KOPT-K1 (cell line): ENCODE data around the gene CLCNKB.

ENCODE experiments used
- H3K27ac ChIP-seq: fragments of 200-600 bp; sonication (generic); 2 replicates; pipeline ENCODE4 v1.5.1; 2016; ENCODE audit warnings: antibody characterized with exemption, mild to moderate bottlenecking, low read depth, low read length; ENCODE audit not compliant: poor library complexity, severe bottlenecking
- H3K36me3 ChIP-seq: fragments of 200-600 bp; sonication (generic); 2 replicates; pipeline ENCODE4 v1.5.1; 2017; ENCODE audit warnings: antibody characterized with exemption, mild to moderate bottlenecking, low read length, moderate library complexity; ENCODE audit not compliant: insufficient read depth
- H3K9me3 ChIP-seq: fragments of 200-600 bp; sonication (generic); 2 replicates; pipeline ENCODE4 v1.5.1; 2017; ENCODE audit warnings: antibody characterized with exemption, low read length, mild to moderate bottlenecking; ENCODE audit not compliant: insufficient read depth, poor library complexity, severe bottlenecking

The CLCNKB gene

DNA sequence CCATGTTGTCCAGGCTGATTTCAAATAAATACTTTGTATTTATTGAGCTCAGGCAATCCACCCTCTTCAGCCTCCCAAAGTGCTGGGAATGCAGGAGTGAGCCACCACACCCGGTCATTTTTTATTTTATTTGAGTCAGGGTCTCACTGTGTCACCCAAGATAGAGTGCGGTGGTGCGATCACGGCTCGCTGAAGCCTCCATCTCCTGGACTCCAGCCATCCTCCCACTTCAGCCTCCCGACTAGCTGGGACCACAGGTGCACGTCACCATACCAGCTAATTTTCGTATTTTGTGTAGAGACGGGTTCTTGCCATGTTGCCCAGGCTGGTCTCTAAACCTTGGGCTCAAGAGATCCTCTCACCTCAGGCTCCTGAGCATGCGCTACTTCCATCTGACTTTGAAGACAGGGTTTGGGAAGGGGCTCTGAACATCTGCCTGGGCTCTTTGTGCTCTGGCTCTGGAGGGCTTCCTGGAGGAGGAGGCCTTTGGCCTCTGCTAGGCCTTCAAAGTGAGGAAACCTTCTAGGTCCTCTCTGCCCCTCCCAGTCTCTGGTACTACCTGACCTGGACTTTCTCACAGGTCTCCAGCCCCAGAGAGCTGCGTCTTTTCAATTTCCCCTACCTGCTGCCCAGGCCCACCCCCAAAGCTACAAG lies 31.5 kb upstream of the CLCNKB start:
- H3K36me3 ChIP-seq = no peaks in the 10 kb centered on the region
- H3K27ac ChIP-seq = no peak overlapping the region
- no peaks in the 10 kb centered on the region for H3K9me3 ChIP-seq

DNA sequence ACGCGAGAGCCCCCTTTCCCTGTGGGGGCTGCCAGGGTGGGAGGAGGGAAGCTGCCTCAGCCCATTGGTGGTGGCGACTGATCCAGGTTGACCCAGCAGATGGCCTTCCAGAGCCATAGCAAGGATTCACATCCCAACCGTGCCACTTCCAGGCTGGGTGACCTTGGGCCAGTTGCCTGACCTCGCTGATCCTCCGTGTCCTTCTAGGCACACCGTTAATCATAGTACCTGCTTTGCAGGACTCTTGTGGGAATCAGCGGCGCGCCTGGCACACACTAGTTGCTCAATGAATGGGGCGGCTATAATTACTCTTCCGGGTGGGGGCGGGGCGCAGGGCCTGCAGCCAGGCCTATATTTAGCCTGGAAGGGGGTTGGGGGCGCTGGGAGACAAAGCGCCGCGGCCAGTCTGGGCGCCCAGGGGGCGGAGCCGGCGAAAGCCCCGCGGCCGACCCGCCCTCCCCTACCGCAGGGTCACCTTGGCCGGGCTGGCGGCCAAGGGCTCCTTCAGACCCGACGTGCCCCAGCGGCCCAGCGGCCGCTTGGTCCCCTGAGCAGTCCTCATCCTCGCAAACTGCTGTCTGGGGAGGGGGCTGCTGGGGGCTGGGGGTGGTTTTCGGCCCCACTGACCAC lies 30.9 kb upstream of the CLCNKB start:
- H3K9me3 ChIP-seq = no peaks in the 10 kb centered on the region
- H3K36me3 ChIP-seq = no peaks in the 10 kb centered on the region
- H3K27ac ChIP-seq = no peak overlapping the region

DNA sequence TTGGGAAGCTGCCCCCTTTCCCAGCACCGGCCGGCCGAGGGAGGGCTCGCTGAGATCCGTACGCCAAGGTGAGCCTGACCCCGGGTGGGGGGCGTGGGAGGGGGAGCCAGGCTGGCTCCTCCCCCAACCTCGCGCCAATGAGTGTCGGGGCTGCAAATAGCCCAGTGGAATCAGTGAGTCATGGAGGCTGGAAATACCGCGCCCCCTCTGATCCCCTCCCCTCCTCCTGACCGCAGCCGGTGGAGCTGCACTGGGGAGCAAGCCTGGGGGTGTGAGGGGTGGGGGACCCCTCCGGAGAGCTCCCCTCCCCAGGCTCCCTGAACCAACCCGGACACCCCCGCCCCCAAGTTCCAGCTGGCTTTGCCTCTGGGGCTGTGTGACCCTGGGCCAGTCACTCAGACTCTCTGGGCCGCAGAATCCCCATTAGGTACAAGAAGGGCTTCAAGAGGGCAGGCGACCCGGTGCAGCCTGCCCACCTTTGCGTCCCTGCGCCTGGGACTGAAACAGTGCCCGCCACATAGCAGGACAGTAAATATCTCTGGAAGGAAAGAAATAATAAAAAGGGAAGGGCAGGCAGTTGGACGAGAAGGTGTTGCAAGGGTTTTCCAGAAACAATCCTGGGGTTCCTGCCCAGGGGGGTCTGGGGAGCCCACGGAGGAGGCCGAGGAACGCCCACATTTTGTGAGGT lies 30.2 kb upstream of the CLCNKB start:
- Histone ChIP-seq H3K27ac (no peak overlapping the region), H3K36me3 (no peaks in the 10 kb centered on the region), H3K9me3 (no peaks in the 10 kb centered on the region)

DNA sequence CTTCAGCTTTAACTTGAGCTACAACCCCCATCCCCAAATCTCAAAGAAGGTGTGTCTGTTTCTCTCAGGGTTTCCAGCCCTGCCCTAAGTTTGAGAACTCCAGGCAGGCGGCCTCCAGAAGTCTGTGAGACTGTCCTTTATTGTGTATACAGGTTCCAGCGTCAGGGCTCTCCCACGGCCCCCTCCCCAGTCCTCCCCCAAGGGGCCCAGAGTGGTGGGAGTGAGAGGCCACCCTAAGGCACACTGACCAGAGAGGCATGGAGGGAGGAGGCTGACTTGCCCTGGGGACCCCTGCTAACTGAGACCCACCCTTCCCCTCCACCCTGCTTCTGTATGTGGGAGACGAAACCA lies 29.7 kb upstream of the CLCNKB start:
- Histone ChIP-seq H3K36me3 (no peaks in the 10 kb centered on the region), H3K27ac (no peak overlapping the region), H3K9me3 (no peaks in the 10 kb centered on the region)

DNA sequence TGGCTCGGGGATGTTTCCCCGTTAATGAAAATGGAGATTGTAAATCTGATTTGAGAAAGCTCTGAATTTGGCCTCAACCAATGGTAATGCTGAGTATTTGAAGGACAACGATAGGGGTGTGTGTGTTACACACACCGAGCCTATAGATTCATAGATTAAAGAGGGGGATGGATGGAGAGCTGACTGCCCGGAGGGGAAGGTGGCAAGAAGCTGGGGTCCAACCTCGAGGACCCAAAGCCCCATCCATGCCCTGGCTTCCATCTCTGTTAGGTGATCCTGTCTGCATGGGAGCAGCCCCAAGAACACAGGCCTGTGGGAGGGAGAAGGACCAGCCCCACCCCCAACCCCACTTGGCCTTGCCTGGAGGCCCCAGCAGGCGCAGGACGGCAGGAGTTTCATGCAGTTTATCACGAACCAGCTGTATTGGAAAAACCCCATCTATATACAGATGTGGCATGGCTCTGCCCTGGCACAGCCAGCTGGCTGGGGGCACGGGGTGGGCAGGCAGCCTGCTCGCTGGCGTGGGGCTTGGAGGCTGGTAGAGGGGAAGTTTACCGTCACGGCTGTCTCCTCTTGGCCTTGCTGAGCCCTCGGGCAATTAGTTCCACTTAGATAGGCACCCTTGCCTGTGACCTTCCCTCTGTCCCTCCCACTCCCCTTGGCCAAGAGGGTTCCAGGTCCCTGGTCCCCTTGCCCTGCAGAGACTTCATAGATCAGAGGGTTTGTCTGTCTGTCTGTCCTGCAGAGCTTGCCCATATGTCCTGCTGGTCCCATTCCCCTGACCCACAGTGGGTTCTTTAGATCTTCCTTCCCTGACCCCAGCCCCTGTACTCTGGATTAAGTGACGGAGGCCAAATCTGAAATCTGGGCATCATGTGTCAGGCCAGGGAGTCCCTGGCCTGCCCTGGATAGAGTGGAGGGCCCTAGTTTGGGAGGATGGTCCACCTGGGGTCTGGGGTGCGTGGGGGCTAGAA lies 28.8 kb upstream of the CLCNKB start:
- Histone ChIP-seq H3K27ac (no peak overlapping the region), H3K9me3 (no peaks in the 10 kb centered on the region), H3K36me3 (no peaks in the 10 kb centered on the region)

DNA sequence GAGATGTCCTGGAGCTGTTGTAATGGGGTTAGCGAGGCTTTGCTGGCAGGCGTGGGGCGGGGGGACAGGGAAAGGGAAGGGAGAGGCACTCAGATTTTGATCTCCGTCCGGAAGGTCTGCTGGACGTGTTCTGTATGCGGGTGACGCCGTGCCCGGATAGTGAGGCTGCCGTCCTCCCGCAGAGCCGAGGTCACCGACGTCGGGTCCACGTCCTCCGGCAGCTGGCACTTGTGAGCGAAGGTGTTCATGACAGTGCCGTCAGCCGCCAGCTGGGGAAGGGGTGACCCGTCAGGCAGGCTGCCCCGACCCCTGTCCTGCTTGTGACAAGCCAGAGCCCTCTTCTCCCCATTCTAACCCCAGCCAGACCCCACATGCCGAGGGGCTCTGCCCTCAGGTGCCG lies 28.1 kb upstream of the CLCNKB start:
- no peak overlapping the region for H3K27ac ChIP-seq
- no peaks in the 10 kb centered on the region for H3K9me3 ChIP-seq
- H3K36me3 ChIP-seq = no peaks in the 10 kb centered on the region

DNA sequence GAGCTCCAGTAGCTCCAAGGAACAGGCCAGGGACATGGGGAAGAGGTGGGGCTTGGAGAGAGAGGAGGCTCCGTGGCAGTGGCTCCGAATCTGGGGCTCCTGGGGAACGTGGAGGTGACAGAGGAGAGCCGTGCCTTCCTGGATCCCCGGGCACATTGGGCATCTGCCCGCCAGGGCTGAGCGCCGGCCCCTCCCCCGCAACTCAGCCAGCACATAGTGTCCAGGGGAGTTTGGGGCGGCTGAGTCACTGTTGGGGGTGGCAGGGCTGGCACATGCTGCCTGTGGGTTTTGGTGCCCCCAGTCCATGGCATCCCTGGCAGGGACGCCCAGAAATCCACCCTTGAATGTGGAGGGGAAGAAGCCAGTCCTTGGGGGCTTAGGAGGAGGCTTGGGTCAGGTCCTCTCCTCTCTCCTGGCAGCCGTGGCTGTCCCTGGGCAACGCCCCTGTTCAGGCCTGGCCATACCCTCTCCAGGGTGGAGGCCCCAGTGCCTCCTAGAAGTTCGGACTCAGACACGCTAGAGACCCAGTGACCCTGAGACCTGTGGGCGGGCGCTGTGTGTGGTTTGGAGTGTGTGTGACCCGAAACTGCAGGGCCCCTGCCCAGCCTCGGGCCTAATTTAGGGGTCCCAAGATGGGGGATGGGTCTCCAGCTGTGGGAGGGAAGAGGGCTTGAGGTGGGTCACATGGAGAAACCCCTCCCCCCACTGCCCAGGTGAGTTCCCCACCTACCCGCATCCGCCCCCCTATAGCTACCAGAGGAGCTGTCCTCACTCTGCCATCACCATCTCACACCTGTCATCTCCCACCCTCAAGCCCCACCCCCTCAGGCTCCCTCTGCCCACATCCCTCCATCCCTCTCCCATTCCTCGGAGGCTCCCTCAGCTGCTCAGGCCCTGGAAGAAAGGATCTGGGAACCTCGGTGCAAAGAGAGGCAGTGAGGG lies 27.4 kb upstream of the CLCNKB start:
- Histone ChIP-seq H3K9me3 (no peaks in the 10 kb centered on the region), H3K27ac (no peak overlapping the region), H3K36me3 (no peaks in the 10 kb centered on the region)

DNA sequence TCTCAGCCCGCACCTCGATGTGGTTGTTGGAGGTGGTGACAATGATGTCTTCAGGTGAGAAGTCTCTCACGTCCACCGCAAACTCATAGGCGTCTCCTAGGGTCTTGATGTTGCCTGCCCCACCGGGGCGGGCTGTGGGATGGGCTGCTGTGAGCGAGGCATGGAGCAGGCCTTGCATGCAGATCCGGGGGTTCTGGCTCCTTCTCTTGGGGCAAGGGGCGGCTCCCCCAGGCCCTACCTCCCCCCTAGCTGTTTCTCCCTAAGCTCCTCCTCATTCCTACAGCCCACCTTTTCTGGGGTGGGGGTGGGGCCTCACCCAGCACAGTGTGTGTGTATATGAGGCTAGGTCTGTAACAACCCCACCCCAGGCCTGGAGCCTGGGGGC lies 26.5 kb upstream of the CLCNKB start:
- no peaks in the 10 kb centered on the region for H3K9me3 ChIP-seq
- no peaks in the 10 kb centered on the region for H3K36me3 ChIP-seq
- no peak overlapping the region for H3K27ac ChIP-seq

DNA sequence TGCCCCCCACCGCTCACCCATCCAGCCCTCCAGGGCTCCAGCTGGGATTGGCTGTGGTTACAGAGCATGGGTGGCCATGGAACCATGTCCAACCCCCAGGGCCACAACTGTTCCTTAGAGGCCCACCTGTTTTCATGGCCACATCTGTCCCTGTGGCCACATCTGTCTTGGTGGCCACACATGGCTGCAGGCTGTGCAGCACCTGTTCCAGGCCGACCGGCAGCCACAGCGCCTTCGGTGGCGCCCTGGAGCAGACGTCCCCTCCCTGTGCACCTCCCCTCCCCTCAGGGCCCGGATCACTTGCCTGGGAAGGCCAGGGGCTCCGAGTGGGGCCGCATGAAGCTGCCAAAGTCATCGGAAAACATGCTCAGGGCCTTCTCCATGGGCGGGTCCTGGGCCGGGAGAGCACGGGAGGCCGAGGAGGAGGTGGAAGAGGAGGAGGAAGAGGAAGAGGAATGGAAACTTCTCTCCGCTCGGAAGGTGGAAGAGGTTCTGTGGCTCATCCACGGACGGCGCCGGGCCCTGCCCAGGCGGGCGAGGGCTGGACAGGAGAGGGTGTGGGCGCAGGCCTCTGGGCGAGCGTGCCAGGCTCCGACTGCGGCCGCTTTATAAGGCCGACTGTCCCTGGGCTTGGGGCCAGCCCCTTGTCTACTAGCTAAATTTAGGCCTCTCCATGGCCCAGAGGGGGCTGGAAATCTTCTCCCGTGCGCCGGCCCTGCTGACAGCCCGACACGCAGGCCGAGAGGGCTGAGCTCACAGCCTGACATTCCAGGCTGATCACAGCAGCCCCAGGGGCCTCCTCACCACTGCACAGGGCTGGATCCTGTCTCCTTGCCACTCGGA lies 25.9 kb upstream of the CLCNKB start, which contains the start of gene HSPB7:
Gene HSPB7 (minus strand): TSS at position 583 of the 843 bp plus-strand sequence. CDS start 80 bp downstream, at position 503.
- H3K36me3 ChIP-seq = no peaks in the 10 kb centered on the region
- H3K27ac ChIP-seq = no peak within 1 kb of the TSS

DNA sequence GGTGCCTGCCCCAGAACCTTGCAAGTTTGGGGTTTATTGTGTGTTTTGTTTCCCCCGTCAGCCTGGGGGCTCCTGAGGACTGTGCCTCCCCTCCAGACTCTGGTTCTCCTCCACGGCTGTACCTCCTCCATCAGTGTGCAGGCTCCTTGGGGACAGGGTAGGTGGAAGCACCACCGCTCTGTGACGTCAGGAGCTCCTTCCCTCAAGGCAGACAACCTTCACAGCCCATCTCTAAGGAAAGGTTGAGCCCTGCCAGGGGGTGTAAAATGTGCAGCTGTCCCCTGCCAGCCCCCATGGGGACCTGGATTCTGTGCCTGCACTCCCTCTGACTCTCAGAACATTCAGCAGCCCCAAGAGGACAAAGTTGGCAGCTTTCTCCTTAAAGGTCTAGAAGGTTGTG lies 25.3 kb upstream of the CLCNKB start:
- Histone ChIP-seq H3K27ac (no peak overlapping the region), H3K9me3 (no peaks in the 10 kb centered on the region), H3K36me3 (no peaks in the 10 kb centered on the region)

More for the DNA sequence above, 25.9 kb upstream of the CLCNKB start, which contains the start of gene HSPB7:
- H3K9me3 ChIP-seq = no peaks in the 10 kb centered on the region

DNA sequence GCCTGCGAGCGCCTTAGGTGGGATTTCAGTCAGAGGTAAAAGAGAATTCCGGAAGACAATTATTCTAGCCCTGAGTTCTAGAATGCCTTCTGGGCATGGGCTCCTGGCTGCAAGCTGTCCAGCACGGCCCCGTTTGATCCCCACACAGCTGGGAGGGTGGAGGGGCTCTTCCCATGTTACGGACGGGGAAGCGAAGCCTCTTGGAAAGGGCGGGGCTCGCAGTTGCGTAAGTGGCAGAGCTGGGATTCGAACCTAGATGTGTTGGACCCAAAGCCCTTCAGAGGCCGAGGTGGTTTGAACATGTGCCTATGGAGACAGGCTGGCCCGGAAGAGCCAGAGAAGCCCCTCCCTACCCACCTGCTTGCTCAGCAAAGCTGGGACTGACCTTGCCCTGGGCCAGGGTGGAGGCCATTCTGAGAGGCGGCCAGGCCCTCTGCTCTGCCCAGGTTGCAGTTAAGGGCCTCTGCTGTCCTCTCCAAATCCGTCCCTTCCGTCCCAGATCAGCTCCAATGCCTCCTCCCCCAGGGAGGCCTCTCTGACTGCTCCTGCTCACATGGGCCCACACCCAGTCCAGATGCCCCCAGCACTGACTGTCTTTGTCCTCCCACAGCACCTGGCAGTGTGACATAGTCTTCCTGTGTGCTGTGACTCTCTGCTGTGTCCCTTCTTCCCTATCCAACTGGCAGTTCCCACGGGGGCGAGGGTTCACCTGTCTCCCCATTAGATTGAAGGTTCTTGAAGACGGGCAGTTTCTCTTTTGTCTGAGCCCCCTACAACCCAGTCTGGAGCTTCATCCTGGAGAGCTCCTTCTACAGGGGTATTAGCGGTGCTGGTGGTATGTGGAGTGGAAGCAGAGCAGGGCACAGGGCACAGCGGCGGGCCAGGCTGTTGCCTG lies 24.6 kb upstream of the CLCNKB start:
- H3K27ac ChIP-seq = no peak overlapping the region
- H3K36me3 ChIP-seq = no peaks in the 10 kb centered on the region
- no peaks in the 10 kb centered on the region for H3K9me3 ChIP-seq

DNA sequence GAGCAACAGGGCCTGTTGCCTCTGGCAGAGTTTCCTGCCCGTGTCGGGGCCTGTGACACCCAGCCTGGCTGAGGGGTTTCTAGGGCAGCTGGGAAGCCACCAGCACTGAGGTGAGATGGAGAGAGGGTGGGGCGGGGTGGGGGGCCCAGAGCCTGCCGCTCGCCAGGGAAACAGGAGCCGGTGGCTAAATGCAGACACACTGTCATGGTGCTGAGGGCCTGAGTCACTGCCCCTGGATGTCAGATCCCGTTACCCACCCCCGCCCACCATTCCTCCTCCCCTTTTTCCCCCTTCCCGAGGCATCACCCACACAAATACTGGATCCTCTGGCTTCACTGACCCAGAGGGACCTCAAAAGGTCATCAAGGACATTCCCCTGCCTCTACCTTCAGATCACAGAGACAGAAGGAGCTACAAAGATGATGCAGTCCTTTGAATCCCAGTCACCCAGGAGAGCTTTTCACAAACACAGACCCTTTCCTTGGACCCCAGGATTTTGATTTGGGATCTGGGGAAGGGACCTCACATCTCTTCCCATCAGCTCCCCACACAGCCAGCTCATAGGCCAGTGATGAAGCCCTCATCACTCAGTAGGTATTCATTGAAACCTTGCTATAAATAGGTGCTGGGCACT lies 23.8 kb upstream of the CLCNKB start:
- Histone ChIP-seq H3K27ac (no peak overlapping the region), H3K9me3 (no peaks in the 10 kb centered on the region), H3K36me3 (no peaks in the 10 kb centered on the region)
